Hypothalamus (tissue), 51 donors: Measurements from ENCODE around the gene E2F2.

Experiments used
- DNase-seq, 51 donors: peaks; one replicate each; lab custom pipeline; 2025; lab: John Stamatoyannopoulos, UW

Gene E2F2

DNA sequence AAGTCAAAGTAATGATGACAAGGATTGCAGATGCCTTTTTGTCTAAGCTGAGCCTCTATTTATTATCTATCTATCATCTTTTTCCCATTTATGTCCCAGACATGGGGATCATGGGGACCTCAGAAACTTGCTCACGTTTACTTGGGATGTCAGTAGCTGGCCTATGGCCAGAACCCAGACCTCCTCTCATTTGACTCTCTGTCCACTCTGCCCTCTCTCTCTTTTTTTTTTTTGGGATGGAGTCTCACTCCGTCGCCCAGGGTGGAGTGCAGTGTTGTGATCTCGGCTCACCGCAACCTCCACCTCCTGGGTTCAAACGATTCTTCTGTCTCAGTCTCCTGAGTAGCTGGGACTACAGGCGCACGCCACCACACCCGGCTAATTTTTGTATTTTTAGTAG is 32.0 kb upstream of the E2F2 start:
- DNase-seq, result no peak

DNA sequence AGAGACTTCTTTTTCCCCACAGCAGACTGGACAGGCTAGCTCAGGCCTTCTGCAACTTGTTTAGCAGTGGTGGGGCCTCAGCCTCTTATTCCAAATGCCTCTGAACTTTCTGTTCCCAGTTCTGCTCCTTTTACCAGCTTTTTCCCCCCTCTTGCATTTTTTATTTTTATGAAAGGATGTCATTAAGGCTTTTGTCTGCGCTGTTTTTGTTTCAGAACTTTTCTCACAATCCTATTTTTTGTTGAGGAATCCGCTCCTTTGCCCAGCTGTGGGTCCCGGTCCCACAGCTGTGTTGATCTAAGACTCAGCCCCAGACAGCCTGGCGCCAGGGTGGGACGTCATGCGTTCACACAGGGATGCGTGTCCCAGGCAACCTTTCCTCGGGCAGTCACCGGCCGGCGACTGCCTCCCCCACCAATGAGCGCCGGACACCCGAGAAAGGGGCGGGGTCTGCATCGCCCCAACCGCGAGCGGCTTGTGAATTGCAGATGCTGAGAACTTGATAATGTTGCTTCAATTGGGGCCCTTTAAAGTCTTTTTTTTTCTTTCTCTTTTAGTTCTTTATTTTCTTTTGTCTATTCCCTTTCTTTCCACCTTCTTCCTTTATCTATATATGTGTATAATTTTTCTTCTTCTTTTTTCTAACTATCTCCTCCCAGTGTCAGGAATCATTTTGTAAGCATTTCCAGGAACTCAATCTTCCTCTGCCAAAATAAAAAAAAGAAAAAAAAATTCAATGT is 31.3 kb upstream of the E2F2 start:
- DNase-seq, result peak in 50 of 51 donors; percentile 12 to 97 (median 84)

DNA sequence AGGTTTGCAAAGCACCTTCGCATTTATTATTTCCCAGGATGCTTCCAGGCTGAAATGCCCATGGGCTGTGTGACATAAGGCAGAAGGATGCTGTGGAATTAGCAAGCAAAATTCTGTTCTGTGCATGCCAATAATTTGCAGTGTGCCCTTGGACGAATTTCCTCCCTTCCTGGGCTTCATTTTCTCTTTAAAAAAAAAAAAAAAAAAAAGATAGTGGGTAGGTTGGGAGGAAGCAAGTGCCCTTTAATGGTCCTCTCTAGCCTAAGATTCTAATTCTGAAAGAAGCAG is 30.7 kb upstream of the E2F2 start:
- DNase-seq, result no peak

DNA sequence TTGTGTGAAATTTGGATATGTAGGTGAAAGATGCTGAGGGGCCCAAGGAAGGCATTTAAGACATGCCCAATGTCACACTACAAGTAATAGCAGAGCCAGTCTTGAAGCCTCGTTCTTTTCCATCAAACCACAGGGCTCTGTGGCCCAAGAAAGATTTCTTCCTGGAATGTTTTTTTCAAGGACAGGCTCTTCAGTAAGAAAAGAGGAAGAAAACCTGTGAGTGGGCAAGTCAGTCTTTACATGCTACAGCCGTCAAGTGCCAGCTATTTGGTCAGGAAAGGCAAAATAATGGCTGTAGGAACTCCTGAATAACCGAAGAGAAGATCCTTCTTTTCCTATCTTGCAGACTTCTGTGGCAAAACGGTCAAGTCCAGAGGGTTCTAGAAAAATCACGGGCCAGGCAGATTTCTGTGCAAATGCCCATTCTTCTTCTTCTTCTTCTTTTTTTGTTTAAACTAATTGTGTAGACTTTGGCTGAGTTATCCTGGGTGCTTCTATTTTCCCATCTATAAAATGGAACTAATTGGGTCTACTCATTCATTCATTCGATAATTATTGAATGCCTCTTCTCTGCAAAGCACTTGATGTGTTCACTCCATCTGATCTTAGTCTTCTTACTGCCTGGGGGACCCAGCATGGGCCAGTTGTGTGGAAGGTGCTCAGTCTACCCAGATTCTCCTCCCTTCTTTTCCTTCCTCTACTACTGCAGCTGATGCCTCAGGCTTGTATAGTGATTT is 30.2 kb upstream of the E2F2 start:
- DNase-seq, result no peak

DNA sequence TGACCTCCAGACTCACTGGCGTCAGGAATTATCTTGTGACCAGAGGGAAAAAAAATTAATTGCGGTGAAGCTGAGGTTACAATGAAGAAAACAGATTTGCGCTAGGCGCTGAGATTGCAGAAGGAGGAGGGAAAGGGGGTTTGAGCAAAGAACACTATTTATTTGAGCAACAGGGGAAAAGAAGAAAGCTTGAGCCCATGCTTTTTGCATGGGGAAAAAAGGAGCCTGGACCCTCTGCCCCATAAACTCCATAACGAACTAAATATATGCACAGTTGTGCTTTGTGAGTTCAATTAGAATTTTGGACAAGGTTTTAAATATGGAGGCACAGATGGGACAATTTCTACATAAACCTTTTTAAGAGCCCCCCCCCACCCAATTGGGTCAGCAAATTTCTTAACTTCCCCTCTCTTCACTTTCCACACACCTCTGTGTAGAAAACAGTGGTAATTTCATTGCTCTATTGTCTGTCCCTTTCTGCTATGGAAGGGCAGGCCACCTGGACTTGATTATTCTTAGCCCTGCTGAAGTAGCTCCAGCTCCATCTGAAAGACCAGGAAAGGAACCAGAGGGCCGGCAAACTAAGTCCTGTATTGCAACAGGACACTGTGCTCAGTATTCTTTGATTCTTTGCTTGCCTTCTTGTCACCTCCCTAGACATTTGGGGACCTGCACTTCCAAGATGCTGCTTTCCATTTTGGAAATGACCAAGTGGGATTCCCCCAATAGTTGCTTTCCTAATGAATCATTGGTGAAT is 29.1 kb upstream of the E2F2 start:
- no peak for DNase-seq

DNA sequence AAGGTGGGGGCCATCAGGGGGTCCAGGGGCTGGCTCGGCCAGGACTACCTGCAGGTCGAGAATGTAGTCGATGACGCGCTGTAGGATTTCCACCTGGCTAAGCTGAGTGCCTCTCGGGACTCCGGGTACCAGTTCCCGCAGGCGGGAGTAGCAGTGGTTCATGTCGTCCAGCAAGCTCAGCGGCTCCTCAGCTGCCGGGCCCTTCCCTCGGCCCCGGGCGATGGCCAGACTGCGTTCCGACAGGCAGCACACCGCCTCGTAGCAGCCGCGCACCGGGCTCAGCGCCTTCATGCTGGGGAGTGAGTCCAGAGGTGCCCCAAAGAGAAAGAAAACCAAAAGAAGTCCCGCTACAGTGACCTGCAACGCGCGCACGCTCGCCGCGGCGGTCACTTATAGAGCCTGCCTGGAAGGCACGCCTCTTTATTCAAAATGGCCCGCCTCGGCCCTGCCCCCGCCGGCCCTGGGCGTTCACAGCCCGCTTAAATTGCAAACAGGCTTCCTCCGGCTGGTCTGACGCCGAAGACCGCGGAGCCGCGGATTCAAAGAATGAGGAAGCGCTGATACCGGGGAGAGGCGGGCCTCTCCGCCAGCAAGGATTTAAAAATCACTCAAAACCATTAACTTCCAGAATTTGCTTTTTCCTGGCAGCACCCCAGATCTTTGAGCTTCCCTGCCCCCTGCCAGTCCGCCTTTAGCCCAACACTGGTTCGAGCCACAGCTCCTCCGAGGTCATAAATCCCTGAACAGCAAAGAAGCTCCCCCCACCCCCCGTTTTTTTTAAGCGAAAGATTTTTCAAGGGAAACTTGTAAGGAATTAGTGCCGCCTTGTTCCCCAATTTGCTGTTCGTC is 28.3 kb upstream of the E2F2 start, which contains the start of gene ID3:
TSS of gene ID3 (minus strand) at position 366 of the 849 bp plus-strand sequence. CDS start at position 291, 75 bp downstream.
- DNase-seq, result peak in 50 of 51 donors; percentile 25 to 95 (median 82)

DNA sequence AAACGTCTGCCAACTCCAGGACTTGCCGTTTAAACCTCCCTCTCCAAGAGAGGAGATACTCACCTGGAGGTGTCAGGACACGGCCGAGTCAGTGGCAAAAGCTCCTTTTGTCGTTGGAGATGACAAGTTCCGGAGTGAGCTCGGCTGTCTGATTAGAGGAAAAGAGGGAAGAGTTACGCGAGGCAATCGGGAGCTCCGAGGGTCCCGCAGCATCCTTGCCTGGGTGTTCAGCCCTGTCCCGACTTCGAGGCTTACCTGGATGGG is 27.8 kb upstream of the E2F2 start:
- DNase-seq, result peak in 1 of 51 donors; percentile 36

DNA sequence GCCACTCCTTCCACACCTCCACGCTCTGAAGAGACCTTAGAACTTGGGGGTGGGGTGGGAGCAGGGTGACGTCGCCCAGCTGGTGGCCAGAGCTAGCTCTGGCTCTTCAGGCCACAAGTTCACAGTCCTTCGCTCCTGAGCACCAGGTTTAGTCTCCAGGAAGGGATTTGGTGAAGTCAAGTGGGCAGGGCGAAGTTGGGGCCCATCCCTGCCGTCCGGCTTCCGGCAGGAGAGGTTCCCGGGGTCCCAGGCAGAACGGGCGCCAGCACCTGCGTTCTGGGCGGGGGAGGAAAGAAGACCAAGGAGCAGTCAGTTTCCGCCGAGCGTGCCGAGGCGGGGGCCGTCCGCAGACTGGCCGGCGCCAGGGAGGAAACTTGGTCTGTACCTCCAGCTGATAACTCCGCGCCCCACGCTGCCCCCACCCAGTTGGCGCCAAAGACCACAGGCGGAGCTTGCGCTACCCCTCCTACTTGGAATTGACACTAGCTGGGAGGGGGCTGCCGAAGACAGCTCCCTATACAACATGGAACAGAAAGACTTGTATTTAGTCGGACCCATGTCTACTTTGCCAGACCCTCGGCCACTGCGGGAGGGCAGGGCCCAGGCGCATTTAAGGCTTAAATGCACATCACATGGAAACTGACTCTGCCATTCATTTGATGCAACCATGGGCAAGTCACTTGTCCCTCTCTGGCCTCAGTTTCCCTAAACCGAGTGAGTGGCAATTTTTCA is 27.3 kb upstream of the E2F2 start:
- DNase-seq, result no peak

DNA sequence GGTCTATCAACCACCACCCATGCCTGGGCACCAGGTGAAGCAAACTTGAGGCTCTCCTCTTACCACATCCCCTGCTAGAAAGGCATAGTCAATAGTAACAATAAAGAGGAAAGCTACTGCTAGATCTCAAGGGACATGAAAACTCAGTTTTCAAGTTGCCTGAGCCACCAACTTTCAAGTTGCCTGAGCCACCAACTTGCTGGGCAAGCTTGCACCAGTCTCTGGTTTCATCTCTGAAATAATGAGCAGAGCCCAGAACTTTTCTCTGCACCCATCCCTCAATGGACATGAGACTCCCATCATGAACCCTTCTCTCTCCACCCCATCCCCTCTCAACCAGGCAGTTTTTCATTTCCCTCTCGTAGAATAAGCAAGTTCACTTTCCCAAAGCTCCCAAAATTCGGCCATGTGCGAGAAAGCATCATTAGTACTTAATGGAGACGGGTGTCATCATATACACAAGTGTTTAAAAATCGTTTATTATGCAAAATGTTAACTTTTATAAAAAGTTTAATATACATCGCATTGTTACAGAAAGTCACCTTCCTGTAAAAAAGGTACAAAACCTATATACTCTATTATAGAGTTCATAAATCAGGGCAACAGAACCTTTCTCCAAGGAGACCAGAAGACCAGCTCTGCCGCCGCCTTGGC is 26.6 kb upstream of the E2F2 start:
- no peak for DNase-seq

DNA sequence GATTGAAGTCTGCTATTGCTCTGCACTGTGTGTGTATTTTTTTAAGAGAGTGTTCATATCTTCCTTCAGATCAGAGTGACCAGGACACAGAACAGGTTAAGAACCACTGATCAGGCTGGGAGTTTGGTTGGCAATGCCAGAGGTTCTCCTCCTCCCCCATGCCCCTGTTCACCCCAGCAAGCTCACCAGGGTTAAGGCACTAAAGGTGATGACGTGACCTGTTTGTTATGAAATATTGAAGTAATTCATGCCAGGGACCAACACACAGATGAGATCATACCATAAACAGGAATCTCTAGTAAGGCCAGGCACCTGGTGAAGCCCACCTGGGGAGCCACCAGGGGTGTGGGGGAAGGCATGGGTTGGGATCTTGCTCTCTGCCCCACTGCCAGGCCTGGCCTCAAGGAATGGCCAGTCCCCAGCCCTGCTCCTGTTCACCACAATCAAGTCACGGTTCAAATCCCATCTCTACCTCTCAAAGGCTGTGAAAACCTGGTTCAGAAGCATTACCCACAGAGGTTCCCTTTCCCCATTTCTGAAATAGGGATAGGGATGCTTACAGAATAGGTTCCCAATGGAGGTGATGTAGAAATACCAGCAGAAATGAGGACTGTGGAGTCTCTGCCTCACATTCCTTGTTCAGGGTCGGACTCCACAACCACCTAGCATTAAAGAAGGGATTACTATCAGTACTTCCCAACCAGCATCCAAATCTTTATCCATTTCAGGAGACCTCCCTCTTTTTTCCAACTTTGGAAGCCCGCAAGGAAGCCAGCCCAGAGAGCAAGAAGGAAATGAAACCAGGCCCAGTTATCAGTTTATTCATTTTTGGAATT is 25.8 kb upstream of the E2F2 start:
- no peak for DNase-seq

DNA sequence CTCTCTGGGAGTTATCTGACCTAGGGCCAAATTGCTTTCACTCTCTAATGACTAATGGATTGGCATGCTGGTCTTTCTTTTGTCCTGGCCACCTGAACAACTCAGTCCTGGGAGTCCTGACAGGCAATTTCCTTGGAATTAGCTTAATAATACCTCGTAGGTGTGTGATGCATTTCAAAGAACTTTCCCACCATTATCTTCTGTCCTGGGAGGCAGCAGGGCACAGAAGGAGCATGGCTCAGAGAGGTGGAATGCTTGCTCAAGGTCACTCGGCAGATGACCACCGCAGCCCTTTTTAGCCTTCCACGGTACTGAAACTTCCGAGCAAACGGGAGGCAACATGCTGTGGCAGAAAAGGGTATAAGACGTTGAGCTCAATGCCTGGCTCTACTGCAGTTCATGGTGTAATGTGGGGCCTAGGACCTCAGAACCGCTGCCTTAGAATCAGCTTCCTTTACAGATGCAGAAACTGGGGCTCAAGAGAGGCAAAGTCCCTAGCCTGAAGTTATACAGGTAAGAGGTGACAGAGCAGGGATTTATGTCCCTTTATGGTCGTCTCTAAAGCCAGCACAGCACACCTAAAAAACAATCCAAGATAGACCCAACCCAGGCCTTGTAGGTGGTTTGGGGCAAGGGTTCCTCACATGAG is 25.1 kb upstream of the E2F2 start:
- no peak for DNase-seq

DNA sequence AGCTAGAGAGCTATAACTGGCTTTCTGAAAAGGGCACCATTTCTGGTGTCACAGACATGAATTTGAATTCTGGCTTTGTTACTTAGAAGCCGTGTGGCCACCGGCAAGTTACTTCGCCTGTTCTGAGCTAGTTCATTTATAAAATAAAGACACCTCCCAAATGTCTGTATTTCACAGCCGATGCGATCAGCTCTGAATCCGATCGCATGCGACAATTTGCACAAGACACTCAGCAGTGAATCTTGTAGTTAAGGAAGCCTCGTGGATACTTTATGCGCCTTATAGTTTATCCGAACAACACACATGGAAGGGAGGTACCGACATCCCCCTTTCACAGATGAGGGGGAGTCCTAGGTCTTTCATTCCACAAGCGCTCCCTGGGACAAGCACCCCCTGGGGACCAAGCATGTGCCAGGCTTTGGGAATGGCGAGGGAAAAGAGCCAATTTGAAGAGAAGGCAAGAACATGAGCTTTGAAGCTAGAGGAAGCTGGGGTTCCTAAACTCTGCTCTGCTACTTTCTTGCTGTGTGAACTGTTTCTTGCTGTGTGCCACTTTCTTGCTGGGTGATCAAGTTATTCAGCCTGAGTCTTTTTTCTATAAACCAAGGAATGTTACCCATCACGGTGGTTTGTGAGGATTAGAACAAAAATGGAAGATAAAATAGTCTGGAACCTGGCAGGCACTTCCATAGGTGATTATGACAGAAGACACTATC is 24.4 kb upstream of the E2F2 start:
- peak in 4 of 51 donors; percentile 24 to 51 (median 38) for DNase-seq

DNA sequence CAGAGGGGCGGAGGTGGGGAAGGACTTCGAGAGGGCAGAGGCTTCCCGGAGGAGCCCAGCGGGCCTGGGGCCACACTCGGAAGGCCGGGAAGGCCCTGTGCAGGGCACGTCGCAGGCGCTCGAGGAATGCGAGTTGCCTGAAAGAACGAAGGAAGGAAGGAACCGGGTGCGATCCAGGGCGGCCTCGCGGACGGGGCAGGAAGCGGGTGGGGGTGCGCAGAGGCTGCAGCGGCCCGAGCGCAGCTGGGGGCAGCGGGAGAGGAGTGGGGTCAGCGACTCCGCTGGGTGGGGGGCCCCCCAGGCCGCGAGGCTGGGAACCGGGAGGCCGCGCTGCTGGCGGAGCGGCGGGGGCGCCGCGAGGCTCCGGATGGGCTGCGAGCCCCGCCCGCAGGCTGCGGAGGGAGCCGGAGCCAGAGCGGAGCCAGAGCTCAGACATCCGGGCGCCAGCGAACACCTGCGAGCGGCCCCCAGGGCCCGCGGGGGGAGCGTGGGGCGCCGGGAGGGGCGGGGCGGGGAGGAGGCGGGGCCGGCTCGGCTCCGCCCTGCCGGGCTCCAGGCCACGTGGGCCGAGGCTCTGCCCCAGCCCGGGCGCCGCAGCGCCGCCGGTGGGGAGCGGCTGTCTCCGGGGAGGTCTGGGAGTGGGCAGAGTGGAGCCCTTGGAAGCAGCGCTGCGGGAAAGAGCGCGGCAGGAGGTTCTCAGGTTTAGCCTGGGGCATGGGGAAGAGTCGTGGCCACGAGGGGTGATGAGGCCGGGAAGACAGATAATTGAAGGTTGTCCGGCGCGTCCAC is 23.6 kb upstream of the E2F2 start:
- peak in 49 of 51 donors; percentile 26 to 90 (median 75) for DNase-seq

DNA sequence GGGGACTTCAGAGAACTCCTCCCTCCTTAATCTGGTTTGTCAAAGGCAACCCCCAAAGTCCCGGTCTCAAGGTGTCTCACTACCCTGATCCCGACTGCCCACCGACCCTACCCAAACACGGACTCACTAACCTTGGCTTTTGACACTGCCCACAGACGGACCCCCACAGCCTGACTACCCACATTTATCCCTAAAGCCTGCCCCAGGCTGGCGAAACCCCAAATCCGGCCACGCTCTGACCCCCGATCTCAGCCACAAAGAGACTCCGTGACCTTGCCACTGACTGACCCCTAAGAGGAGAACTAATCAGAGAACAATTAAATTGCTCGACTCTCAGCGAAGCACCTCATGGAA is 23.1 kb upstream of the E2F2 start:
- no peak for DNase-seq

DNA sequence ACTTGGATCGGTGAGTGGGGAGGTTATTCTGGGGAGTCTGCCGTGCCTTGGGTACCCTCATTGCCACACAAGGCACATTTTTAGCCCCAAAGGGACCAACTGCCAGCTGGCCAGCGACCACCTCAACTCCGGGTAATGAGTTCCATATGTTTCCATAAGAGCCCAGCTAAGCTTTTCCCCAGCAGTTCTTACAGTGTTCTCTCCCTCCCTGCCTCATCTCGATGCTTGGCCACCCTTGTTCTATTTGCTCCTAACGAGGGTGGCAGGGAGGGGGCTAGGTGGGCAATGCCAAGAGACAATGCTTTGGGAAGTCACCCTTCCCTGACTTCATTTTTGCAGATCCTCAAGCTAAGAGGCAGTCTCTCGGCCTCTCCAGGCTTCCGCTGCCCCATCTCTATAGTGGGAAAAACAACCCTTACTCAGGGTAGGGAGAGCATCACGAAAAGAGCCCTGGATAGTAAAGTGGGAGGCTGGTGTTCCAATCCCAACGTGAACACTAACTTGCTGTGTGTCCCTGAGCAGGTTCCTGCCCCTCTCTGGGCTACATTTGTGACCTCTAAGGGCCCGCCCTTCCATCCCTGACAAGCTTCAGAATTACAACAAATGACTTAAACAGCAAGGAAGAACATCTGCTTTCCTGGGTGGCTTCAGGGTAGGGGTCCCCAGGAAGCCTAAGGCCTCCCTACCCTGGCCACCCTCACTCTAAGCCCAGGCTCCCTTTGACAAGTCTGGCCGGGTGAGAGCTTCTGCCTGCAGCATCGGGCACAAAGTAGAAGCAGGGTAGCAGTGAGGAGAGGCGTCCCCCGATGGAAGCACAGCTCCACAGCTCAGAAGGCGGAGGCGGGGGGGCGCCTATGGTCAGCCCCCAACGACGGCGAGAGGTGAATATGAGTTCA is 22.4 kb upstream of the E2F2 start:
- peak in 1 of 51 donors; percentile 11 for DNase-seq

DNA sequence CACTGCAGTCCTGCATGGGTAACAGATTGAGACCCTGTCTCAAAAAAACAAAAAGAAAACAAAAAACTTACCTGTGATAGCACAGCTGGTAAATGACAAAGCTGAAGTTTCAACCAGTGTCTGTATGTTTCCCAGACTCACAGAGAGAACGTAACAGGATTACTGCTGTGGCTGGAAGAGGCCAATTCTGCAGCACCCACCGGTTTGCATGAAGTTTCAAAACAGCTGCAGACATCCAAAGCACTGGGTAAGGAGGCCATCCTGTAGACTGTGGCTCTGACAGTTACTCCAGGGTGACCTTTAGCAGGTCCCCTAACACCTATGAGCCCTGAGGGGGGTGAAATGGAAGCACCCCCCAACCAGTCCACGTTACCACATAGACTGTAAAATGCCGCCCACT is 20.8 kb upstream of the E2F2 start:
- DNase-seq, result no peak
